ENCODE measurements around the gene CNTN5.

DNA sequence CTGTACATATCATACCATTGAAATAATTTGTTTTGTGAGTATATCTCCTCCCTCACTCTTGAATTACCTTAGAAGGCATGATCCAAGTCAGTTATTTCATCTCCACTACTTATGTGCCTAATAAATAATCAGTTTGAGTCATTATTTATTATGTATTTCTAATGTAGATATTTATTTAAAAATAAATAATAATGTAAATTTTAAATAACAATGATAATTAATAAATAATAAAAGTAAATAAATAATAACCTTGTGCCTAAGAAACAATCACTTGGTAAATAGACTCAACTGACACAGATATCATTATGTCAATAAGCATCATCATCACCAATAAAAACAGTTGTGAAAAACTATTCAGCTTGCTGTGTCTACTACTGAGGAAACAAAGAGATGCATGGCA is 213.8 kb downstream of the CNTN5 start:
- TF ChIP-seq CTCF (IDR thresholded peaks at IDR 0.05) = no peak
- no peak for TF ChIP-seq POLR2A (IDR thresholded peaks at IDR 0.05)
